Tibial artery (tissue), 4 donors: ENCODE measurements around the gene SHROOM1.
A peak's percentile ranks its signal among the peaks of the same experiment; 100 is the strongest.

Experiments used
- DNase-seq, 2 donors: peaks; one replicate each; pipeline ENCODE4 v3.0.0-alpha.2; 2019
- H3K27ac ChIP-seq, 2 donors: fragments of 200-600 bp; sonication (generic) in 1 of 2; 1 replicate in 1 of 2; 2 replicates in 1 of 2; pipeline ENCODE4 v1.5.1; 2018 to 2019; ENCODE audit warnings: mild to moderate bottlenecking in 1 of 2
- H3K27me3 ChIP-seq, 2 donors: fragments of 200-600 bp; sonication (generic) in 1 of 2; one replicate each; pipeline versions ENCODE4 v1.5.1 to v1.6.0; 2016 to 2019
- H3K36me3 ChIP-seq, 3 donors: fragments of 200-600 bp; sonication (generic) in 2 of 3; one replicate each; pipeline ENCODE4 v1.5.1; 2016 to 2019; ENCODE audit warnings: mild to moderate bottlenecking in 2 of 3
- H3K4me1 ChIP-seq, 4 donors: fragments of 200-600 bp; sonication (generic) in 2 of 4; 1 replicate in 3 of 4; 2 replicates in 1 of 4; pipeline ENCODE4 v1.5.1; 2016 to 2019
- H3K4me3 ChIP-seq, 2 donors: fragments of 200-600 bp; sonication (generic) in 1 of 2; 1 replicate in 1 of 2; 2 replicates in 1 of 2; pipeline ENCODE4 v1.5.1; 2018 to 2019; ENCODE audit warnings: mild to moderate bottlenecking in 2 of 2
- H3K9me3 ChIP-seq, 3 donors: fragments of 200-600 bp; sonication (generic) in 1 of 3; one replicate each; pipeline ENCODE4 v1.5.1; 2016 to 2019
- intact Hi-C: fragments of 100-400 bp; cut with DNase I; formaldehyde crosslinking; loops from one replicate; pipeline ENCODE4 v1.15.0; 2023; ENCODE audit warnings: low total_unique reads
- TF ChIP-seq, protein P1 (sequence below), 2 experiments: fragments of 200-600 bp in 1 of 2; fragments of 450-650 bp in 1 of 2; IDR thresholded peaks; one replicate each; pipeline ENCODE4 v1.5.1; 2017 to 2019; ENCODE audit warnings: antibody characterized with exemption in 2 of 2, mild to moderate bottlenecking in 1 of 2, moderate library complexity in 1 of 2

SHROOM1 gene

DNA sequence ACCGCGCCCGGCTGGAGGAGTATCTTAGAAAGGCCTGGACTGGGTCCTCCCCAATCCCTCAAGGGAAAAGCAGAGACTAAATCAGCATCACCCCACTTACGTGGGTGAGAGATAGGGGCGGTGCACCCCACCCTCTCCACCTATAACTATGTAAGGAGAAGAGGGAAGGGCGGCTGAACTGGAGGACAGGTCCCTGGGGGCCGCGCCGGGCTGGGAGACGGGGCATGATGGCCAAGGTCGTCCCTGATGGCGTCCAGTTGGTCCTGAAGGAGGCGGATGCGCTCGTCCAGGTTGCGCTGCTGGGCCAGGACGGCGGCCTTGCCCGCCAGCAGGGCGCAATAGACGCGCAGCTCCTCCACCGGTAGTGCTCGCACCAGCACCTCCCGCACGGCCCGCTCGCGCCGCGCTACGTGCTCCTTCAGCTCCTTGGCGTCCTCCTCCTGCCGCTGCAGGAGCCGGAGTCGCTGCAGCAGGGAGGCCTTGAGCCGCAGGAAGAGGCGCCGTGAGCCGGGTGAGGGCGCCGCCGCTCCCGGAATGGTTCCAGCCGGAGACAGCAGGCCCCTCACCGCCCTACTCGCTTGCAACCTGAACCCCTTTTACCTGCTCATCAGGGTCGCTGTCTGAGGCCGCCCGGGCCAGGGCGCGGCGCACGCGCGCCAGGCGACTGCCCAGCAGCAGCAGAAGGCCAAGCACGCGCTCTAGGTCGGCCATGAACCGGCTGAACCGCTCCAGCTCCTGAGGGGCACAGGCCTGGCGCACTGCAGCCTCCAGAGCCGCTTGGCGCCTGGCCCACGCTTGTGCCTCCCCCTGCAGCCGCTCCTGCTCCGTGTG, 7.6 kb downstream of the SHROOM1 start:
- no peak overlapping the region for H3K27ac ChIP-seq
- TF ChIP-seq, protein P1, sequence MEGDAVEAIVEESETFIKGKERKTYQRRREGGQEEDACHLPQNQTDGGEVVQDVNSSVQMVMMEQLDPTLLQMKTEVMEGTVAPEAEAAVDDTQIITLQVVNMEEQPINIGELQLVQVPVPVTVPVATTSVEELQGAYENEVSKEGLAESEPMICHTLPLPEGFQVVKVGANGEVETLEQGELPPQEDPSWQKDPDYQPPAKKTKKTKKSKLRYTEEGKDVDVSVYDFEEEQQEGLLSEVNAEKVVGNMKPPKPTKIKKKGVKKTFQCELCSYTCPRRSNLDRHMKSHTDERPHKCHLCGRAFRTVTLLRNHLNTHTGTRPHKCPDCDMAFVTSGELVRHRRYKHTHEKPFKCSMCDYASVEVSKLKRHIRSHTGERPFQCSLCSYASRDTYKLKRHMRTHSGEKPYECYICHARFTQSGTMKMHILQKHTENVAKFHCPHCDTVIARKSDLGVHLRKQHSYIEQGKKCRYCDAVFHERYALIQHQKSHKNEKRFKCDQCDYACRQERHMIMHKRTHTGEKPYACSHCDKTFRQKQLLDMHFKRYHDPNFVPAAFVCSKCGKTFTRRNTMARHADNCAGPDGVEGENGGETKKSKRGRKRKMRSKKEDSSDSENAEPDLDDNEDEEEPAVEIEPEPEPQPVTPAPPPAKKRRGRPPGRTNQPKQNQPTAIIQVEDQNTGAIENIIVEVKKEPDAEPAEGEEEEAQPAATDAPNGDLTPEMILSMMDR (IDR thresholded peaks at IDR 0.05), result no peak
- intact Hi-C loops, result no loop called here
- peak overlapping the region; percentile 33 to 51 for H3K4me3 ChIP-seq
- H3K36me3 ChIP-seq, result peaks cover 0 to 14% (median 0%) of the 10 kb centered on the region in 3 donors
- peaks cover 0 to 7% of the 10 kb centered on the region in 2 donors for H3K27me3 ChIP-seq
- H3K4me1 ChIP-seq, result peaks cover 0 to 26% (median 18%) of the 10 kb centered on the region in 4 donors
- H3K9me3 ChIP-seq, result no peaks in the 10 kb centered on the region
- no peak for DNase-seq

DNA sequence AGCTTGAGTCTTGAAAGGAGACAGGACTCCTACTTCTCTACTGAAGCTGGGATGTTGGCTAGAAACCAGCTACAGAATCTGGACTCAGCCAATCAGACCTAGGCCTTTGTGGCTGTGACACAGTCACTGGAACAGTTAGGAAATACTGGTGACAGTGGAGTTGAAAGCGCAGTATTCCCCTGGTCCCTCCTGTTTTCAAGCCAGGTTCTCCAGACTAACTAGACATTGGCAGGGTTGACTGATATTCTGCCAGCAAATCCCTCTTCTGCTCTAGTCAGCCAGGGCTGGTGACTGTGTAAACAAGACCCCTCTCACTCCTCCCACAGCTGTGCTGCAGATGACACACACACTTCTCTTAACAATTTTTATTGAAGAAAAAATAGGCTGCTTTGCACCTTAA, 8.7 kb downstream of the SHROOM1 start:
- peaks cover 0 to 7% of the 10 kb centered on the region in 2 donors for H3K27me3 ChIP-seq
- H3K4me1 ChIP-seq, result peaks cover 0 to 24% (median 18%) of the 10 kb centered on the region in 4 donors
- no peaks in the 10 kb centered on the region for H3K9me3 ChIP-seq
- no peak overlapping the region for H3K4me3 ChIP-seq
- TF ChIP-seq, protein P1 (IDR thresholded peaks at IDR 0.05), result no peak
- H3K27ac ChIP-seq, result no peak overlapping the region
- DNase-seq, result no peak
- H3K36me3 ChIP-seq, result peaks cover 0 to 14% (median 0%) of the 10 kb centered on the region in 3 donors
- intact Hi-C loops, result no loop called here

DNA sequence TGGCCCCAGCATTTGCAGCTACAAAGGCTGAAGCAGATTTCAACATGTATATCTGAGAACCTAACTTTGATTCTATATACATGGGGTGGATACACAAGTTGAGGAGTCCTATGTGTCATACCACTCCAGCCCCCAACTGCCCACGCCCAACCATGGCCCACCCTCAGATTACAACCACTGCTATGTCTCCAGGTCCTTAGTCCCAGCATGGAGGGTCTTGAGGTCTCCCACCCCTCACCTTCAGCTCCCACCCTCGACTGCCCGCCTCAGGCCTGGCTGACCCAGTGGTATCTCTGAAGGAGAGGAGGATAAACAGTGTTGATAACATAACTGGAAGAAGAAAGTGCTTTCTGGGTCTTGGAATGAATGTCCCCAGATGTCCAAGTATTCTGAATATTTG, 9.1 kb downstream of the SHROOM1 start:
- no peak for DNase-seq

DNA sequence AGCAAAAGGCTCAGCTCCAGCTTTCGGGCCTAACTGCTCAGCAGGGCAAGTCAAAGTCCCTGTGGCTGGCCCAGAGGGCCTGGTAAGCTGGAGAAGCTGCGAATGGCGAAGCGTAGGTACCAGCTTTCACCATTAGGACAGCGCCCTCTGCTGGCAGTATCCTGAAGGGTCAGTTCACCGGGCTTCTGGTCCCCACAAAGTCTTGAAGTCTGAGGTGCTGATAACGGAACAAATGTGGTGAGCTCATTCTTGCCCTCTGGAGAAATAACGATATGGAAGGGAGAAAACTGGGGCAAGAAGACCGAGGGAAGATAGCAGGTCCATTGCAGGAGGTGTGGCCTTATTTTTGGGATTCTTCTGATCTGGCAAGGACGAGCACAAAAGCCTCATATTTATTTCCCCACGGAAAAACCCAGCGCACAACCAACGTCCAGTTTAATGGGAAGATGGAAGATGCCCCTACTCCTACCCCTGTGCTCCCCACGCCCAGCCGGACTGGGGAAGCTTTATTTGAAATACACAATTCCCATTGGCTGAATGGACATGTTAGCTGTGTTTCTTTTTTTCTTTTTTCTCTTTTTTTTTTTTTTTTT, 10.2 kb downstream of the SHROOM1 start:
- Histone ChIP-seq H3K9me3 (no peaks in the 10 kb centered on the region), H3K4me3 (no peak overlapping the region), H3K36me3 (peaks cover 0 to 8% (median 0%) of the 10 kb centered on the region in 3 donors), H3K27ac (no peak overlapping the region), H3K4me1 (peaks cover 0 to 22% (median 13%) of the 10 kb centered on the region in 4 donors), H3K27me3 (no peaks in the 10 kb centered on the region)
- peak; percentile 92 to 94 for DNase-seq
- intact Hi-C loops, result no loop called here
- TF ChIP-seq, protein P1 (IDR thresholded peaks at IDR 0.05), result peak; percentile 86 to 93

More for the DNA sequence above, 9.1 kb downstream of the SHROOM1 start:
- Histone ChIP-seq H3K4me1 (peaks cover 0 to 23% (median 17%) of the 10 kb centered on the region in 4 donors), H3K36me3 (peaks cover 0 to 14% (median 0%) of the 10 kb centered on the region in 3 donors), H3K27me3 (peaks cover 0 to 4% of the 10 kb centered on the region in 2 donors), H3K9me3 (no peaks in the 10 kb centered on the region), H3K4me3 (no peak overlapping the region), H3K27ac (no peak overlapping the region)
- intact Hi-C loops, result no loop called here
- TF ChIP-seq, protein P1 (IDR thresholded peaks at IDR 0.05), result no peak

DNA sequence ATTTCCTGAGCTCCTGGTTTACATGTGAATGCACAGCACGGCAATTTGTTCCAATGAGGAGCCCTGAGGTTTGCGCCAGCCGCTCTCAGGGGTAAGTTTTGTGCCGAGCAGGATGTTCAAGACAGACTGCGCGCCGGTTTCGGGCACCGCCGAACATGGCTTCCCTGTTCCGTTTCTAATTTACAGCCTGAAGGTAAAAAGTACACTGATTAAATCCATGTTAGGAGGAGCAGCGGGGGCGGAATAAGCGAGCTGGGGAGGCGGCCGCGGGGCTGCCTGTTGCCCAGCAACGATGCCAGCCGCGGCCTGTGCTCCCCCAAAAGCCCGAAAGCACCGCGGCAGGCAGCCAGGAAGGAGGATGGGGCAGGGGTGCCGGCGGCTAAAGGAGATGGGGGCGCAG, 11.0 kb downstream of the SHROOM1 start:
- Histone ChIP-seq H3K4me1 (peaks cover 0 to 23% (median 12%) of the 10 kb centered on the region in 4 donors), H3K9me3 (no peaks in the 10 kb centered on the region), H3K36me3 (peaks cover 0 to 5% (median 0%) of the 10 kb centered on the region in 3 donors), H3K4me3 (no peak overlapping the region), H3K27ac (no peak overlapping the region), H3K27me3 (no peaks in the 10 kb centered on the region)
- intact Hi-C loops, result loop anchor here (5.0 to 10.0 kb wide), 2 partner anchors 67 to 165 kb away; partner anchors contain the start of gene IL13
- DNase-seq, result no peak
- TF ChIP-seq, protein P1 (IDR thresholded peaks at IDR 0.05), result no peak
